ENCODE measurements around the gene SLC22A23. TPM values are rescaled to one million over a fixed set of nuclear protein-coding genes. Genes with fewer than 3 reads are reported as not detected.

Gene SLC22A23
- total RNA-seq, 2 donors from 2014 or later = 11.1 to 13.3 TPM

DNA sequence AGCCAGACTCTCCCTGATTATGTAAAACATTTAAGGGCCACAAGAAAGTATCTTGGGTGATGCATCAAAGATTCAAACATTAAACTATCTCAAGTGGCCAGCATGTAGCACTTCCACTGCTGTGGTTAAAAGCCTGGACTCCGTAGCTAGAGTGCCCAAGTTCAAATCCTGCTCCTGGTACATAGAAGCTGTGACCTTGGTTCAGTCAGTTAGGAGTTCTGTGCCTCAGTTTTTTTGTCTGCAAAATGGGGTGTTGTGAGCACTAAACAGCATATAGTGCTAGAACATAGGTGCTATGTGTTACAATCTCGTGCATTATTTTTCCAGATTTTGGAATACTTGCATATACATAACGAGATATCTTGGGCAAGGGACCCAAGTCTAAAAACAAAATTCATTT is 129.4 kb downstream of the SLC22A23 start:
- no peak overlapping the region for H3K4me3 ChIP-seq (ENCODE audit: low read length)
- H3K4me3 Mint-ChIP-seq = no peak overlapping the region

DNA sequence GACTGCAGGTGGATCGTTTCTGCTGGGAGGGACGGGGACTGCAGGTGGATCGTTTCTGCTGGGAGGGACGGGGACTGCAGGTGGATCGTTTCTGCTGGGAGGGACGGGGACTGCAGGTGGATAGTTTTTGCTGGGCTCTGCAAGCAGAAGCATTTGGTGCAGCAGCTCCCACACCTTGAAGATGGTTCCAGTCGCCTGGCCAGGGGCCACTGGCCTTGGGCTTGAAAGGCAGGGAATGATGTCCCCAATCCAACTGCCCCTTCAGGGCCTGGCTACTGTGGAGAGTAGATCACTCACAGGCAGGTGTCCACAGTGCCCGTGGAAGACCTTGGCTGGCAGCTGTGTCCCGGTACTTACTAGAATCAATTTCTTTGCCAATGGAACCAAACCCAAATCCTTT is 129.9 kb downstream of the SLC22A23 start:
- TF ChIP-seq, protein P1, sequence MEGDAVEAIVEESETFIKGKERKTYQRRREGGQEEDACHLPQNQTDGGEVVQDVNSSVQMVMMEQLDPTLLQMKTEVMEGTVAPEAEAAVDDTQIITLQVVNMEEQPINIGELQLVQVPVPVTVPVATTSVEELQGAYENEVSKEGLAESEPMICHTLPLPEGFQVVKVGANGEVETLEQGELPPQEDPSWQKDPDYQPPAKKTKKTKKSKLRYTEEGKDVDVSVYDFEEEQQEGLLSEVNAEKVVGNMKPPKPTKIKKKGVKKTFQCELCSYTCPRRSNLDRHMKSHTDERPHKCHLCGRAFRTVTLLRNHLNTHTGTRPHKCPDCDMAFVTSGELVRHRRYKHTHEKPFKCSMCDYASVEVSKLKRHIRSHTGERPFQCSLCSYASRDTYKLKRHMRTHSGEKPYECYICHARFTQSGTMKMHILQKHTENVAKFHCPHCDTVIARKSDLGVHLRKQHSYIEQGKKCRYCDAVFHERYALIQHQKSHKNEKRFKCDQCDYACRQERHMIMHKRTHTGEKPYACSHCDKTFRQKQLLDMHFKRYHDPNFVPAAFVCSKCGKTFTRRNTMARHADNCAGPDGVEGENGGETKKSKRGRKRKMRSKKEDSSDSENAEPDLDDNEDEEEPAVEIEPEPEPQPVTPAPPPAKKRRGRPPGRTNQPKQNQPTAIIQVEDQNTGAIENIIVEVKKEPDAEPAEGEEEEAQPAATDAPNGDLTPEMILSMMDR (conservative IDR thresholded peaks at IDR 0.05) = no peak
- H3K9me3 Mint-ChIP-seq = no peaks in the 10 kb centered on the region
- H3K27ac Mint-ChIP-seq = no peak overlapping the region
- peaks cover 16% of the 10 kb centered on the region for H3K4me1 Mint-ChIP-seq
- H3K36me3 Mint-ChIP-seq (ENCODE audit: low read depth) = no peaks in the 10 kb centered on the region
- Histone ChIP-seq H3K9ac (ENCODE audit: extremely low read depth, low read length, poor library complexity, severe bottlenecking) (no peak overlapping the region), H3K4me1 (ENCODE audit: control insufficient read depth, insufficient read depth, low read length) (no peaks in the 10 kb centered on the region), H3K36me3 (ENCODE audit: control insufficient read depth, insufficient read depth, low read length) (no peaks in the 10 kb centered on the region), H3K27me3 (ENCODE audit: control insufficient read depth, insufficient read depth, low read length, poor library complexity, severe bottlenecking) (no peaks in the 10 kb centered on the region), H3K4me3 (ENCODE audit: low read length) (no peak overlapping the region), H3K27ac (ENCODE audit: low read depth, low read length) (no peak overlapping the region), H3K9me3 (ENCODE audit: control insufficient read depth, low read length) (no peaks in the 10 kb centered on the region)
- 92 to 93% methylated on average over 9 of the region's 9 CpGs for WGBS, 2 experiments (ENCODE audit: insufficient coverage in 1 of 2, insufficient read length in 1 of 2)
- no peak for DNase-seq
- H3K4me3 Mint-ChIP-seq = no peak overlapping the region
- peaks cover under 1% of the 10 kb centered on the region for H3K27me3 Mint-ChIP-seq (ENCODE audit: insufficient read depth)

More for the DNA sequence above, 129.4 kb downstream of the SLC22A23 start:
- TF ChIP-seq, protein P1 (conservative IDR thresholded peaks at IDR 0.05) = no peak
- Histone ChIP-seq H3K27ac (ENCODE audit: low read depth, low read length) (no peak overlapping the region), H3K36me3 (ENCODE audit: control insufficient read depth, insufficient read depth, low read length) (no peaks in the 10 kb centered on the region), H3K9me3 (ENCODE audit: control insufficient read depth, low read length) (no peaks in the 10 kb centered on the region), H3K27me3 (ENCODE audit: control insufficient read depth, insufficient read depth, low read length, poor library complexity, severe bottlenecking) (no peaks in the 10 kb centered on the region), H3K9ac (ENCODE audit: extremely low read depth, low read length, poor library complexity, severe bottlenecking) (no peak overlapping the region), H3K4me1 (ENCODE audit: control insufficient read depth, insufficient read depth, low read length) (no peaks in the 10 kb centered on the region)
- DNase-seq = no peak
- no peaks in the 10 kb centered on the region for H3K9me3 Mint-ChIP-seq
- H3K27ac Mint-ChIP-seq = no peak overlapping the region
- H3K36me3 Mint-ChIP-seq (ENCODE audit: low read depth) = no peaks in the 10 kb centered on the region
- 90 to 100% methylated on average over 1 to 3 of the region's 3 CpGs for WGBS, 2 experiments (ENCODE audit: insufficient coverage in 1 of 2, insufficient read length in 1 of 2)
- peaks cover 17% of the 10 kb centered on the region for H3K4me1 Mint-ChIP-seq
- H3K27me3 Mint-ChIP-seq (ENCODE audit: insufficient read depth) = peaks cover 1% of the 10 kb centered on the region

DNA sequence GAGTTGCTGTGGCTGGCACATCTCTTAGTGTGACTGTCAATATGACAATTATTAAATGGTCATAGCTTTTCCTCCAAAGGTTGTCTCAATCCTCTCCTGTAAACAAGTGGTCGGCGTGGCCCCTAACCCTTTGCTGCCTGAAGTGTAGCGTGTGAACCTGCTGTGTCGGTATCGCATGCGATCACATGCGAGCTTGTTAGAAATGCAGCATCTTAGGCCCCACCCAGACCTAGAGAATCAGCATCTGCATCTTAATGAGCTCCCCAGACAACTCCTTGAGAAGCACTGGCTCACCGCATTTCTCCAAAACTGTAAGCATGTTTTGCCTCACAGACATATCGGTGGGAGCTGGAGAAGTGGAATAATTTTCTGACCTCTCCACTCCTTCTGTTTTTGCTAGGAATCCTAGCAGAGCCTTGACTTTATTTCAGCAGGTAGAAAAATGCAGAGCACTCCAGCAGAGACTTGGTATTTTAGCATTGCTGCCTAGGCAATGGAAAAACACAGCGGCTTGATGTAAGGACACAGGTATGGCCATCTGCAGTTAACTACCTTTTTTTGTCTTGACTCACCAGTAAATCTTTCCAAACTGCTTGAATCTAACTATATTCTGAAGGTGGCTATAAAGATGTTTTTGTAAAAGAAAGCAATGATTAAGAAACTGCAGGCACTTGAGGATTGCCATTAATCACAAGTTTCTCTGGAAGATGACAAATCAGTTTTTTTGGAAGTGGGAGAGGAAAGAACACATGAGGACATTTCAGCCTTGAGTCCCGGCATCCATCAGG is 130.5 kb downstream of the SLC22A23 start:
- no peak overlapping the region for H3K9ac ChIP-seq (ENCODE audit: extremely low read depth, low read length, poor library complexity, severe bottlenecking)
- peak; percentile 54 for DNase-seq
- H3K36me3 ChIP-seq (ENCODE audit: control insufficient read depth, insufficient read depth, low read length) = no peaks in the 10 kb centered on the region
- H3K4me3 ChIP-seq (ENCODE audit: low read length) = no peak overlapping the region
- Mint-ChIP-seq H3K9me3 (no peaks in the 10 kb centered on the region), H3K36me3 (ENCODE audit: low read depth) (no peaks in the 10 kb centered on the region), H3K27me3 (ENCODE audit: insufficient read depth) (no peaks in the 10 kb centered on the region), H3K4me1 (peaks cover 12% of the 10 kb centered on the region), H3K27ac (no peak overlapping the region), H3K4me3 (no peak overlapping the region)
- H3K4me1 ChIP-seq (ENCODE audit: control insufficient read depth, insufficient read depth, low read length) = no peaks in the 10 kb centered on the region
- 76 to 89% methylated on average over 8 to 11 of the region's 11 CpGs for WGBS, 2 experiments (ENCODE audit: insufficient coverage in 1 of 2, insufficient read length in 1 of 2)
- TF ChIP-seq, protein P1 (conservative IDR thresholded peaks at IDR 0.05) = no peak
- H3K9me3 ChIP-seq (ENCODE audit: control insufficient read depth, low read length) = no peaks in the 10 kb centered on the region
- H3K27me3 ChIP-seq (ENCODE audit: control insufficient read depth, insufficient read depth, low read length, poor library complexity, severe bottlenecking) = no peaks in the 10 kb centered on the region
- H3K27ac ChIP-seq (ENCODE audit: low read depth, low read length) = no peak overlapping the region
